Large intestine (tissue), 3 donors: ENCODE measurements around the gene CPOX. TPM values are rescaled to one million over a fixed set of nuclear protein-coding genes. Genes with fewer than 3 reads are reported as not detected.

Experiments used
- DNase-seq, 2 donors: peaks; one replicate each; pipeline versions ENCODE4 v3.0.0 to v3.0.0-alpha.2; 2013
- H3K27ac ChIP-seq: one replicate; pipeline ENCODE4 v1.5.1; 2013; ENCODE audit warnings: low read length
- H3K27me3 ChIP-seq: 2 replicates; pipeline ENCODE4 v1.6.1; 2013; ENCODE audit warnings: low read length; ENCODE audit not compliant: control insufficient read depth, insufficient read depth
- H3K36me3 ChIP-seq: 2 replicates; pipeline ENCODE4 v1.6.1; 2013; ENCODE audit warnings: low read length; ENCODE audit not compliant: control insufficient read depth, insufficient read depth
- H3K4me1 ChIP-seq: one replicate; pipeline ENCODE4 v1.6.1; 2013; ENCODE audit warnings: low read length; ENCODE audit not compliant: control insufficient read depth, insufficient read depth
- H3K4me3 ChIP-seq: one replicate; pipeline ENCODE4 v1.5.1; 2013; ENCODE audit warnings: low read length
- H3K9me3 ChIP-seq: one replicate; pipeline ENCODE4 v1.6.1; 2013; ENCODE audit warnings: mild to moderate bottlenecking, low read depth, low read length, moderate library complexity; ENCODE audit not compliant: control insufficient read depth
- WGBS: methylation state at CpG from one replicate; pipeline ENCODE4 v1.1.5; 2013; ENCODE audit warnings: low lambda C conversion rate; ENCODE audit not compliant: insufficient coverage; 5-methylcytosine and 5-hydroxymethylcytosine counted together
- polyA plus RNA-seq: library from polyadenylated mRNA; unstranded; fragments of 120-200 nt; gene quantifications from one replicate; pipeline ENCODE4 v1.2.1, GENCODE V29; 2013

The CPOX gene
- polyA plus RNA-seq, 1 donor, result 31.7 TPM

DNA sequence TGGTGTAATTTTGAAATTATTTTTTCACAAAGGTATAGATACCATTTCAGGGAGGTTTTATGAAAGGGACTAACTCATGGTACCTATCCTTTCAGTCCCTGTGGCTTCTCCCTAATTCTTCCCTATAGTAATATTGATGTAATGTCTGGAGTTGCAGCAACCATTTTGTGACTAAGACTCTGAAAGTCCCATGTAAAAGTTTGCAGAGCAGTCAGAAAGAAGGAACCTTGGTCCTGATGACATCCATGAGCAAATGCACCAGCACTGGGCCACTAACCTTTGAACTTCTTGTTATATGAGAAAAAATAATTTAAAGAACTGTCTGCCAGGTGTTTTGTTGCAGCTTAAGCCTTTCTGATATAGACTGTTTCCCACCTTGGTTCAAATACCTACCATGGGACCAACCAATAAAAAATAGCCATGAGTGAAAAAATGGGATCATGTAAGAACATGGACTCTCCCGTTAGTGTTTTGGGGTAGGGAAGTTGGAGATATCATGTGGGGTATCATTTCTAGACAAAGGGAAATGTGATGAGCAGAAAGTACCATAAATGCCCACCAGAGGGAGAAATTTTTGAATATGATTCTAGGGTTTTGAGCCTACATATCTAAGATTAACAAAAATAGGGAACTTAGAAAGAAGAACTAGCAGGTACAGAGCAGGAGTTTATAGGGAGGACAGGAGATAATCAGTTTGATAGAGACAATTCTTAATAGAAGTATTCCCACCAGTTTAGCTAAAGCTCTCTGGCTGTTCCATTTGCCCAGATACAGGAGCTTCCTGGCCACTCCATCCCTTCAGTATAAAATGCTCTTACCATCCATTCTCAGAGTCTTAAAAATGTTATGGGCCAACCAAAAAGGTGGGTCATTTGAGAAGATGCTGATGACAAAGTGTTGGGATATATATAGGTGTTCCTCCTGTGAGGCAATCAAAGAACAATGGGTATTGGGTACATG, 3.4 kb upstream of the CPOX start:
- WGBS, result no CpG with 5 or more reads among the region's 1 CpG
- no peak overlapping the region for H3K4me3 ChIP-seq
- H3K36me3 ChIP-seq, result no peaks in the 10 kb centered on the region
- no peak overlapping the region for H3K27ac ChIP-seq
- no peaks in the 10 kb centered on the region for H3K27me3 ChIP-seq
- no peak for DNase-seq
- H3K9me3 ChIP-seq, result no peaks in the 10 kb centered on the region
- H3K4me1 ChIP-seq, result peaks cover 4% of the 10 kb centered on the region

- Histone ChIP-seq H3K4me1 (peaks cover 4% of the 10 kb centered on the region), H3K36me3 (no peaks in the 10 kb centered on the region), H3K4me3 (no peak overlapping the region), H3K9me3 (no peaks in the 10 kb centered on the region), H3K27ac (no peak overlapping the region), H3K27me3 (no peaks in the 10 kb centered on the region)
- DNase-seq, result no peak
These were observed 2.7 kb upstream of the CPOX start for GRCh38 chr3:98596087-98596486.

GRCh38 chr3:98594628-98595324, 1.4 kb upstream of the CPOX start:
- H3K9me3 ChIP-seq, result no peaks in the 10 kb centered on the region
- DNase-seq, result no peak
- H3K27me3 ChIP-seq, result no peaks in the 10 kb centered on the region
- H3K27ac ChIP-seq, result no peak overlapping the region
- WGBS, result 80% methylated on average over 3 of the region's 5 CpGs
- peaks cover 4% of the 10 kb centered on the region for H3K4me1 ChIP-seq
- peaks cover 3% of the 10 kb centered on the region for H3K36me3 ChIP-seq
- H3K4me3 ChIP-seq, result no peak overlapping the region

DNA sequence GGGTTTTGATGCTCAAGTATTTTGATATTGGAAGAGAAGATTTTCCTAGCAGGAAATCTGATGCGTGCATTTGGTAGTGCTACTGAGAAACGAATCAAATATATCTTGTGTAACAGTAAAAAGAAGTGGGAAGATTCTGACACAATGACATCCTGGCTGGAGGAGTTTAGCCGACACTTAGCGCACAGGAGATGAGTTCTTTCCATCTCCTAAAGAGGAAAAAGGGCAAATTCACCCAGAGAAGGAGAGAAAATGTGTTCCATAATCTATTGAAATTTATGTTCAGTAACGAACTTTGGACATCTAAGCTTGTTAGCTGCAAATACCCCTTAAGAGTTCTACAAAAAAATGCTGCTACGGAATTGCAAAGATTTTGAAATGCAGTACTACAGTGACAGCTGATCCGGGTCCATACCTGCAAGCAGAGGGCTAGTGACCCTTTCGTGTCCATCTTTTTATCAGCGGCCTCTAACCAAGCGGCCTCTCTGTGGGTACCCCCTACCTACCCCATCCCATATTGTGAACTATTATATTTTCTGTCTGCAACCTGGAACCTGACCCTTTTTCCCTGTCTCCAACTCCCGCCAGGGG, 971 bp downstream of the CPOX start:
- Histone ChIP-seq H3K36me3 (peaks cover 6% of the 10 kb centered on the region), H3K27me3 (no peaks in the 10 kb centered on the region), H3K4me1 (peaks cover 4% of the 10 kb centered on the region), H3K4me3 (peak overlapping the region; percentile 75), H3K9me3 (no peaks in the 10 kb centered on the region), H3K27ac (peak overlapping the region; percentile 9)
- WGBS, result 20% methylated on average over 7 of the region's 11 CpGs
- no peak for DNase-seq

DNA sequence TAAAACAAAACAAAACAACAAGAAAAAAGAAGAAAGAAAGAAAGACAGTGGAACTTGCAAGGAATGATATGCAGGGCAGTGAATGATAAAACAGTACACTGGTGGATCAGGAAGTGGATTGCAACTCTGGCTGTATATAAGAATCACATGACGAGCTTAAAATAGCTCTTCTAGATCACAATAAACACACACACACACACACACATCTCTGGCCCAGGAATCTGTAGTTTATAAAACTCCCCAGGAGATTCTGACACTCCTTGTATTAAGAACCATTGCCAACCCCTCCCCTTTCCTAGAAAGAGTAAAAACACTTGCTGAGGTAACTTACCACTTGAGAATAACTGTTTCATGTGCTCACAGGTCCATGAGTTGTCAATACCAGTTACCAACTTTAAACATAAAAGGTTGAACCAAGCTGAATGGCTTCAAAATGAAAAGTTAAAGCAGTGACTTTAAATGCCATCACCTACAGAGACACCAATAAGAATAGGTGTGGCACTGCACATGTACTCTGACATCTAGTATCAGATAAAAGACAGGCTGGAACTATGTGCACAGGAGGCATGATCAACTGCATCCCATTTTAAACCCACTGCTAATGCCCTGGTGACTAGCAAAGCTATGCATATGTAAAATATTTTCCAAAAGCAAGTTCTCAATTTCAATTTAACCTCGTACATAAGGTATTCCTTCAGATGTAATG, 3.9 kb downstream of the CPOX start:
- H3K36me3 ChIP-seq, result peaks cover 20% of the 10 kb centered on the region
- no peaks in the 10 kb centered on the region for H3K9me3 ChIP-seq
- H3K27ac ChIP-seq, result no peak overlapping the region
- H3K4me1 ChIP-seq, result peaks cover 4% of the 10 kb centered on the region
- H3K4me3 ChIP-seq, result no peak overlapping the region
- DNase-seq, result no peak
- H3K27me3 ChIP-seq, result no peaks in the 10 kb centered on the region
- WGBS, result no CpG with 5 or more reads among the region's 2 CpGs

- Histone ChIP-seq H3K36me3 (peaks cover 20% of the 10 kb centered on the region), H3K27ac (no peak overlapping the region), H3K4me1 (peaks cover 7% of the 10 kb centered on the region), H3K9me3 (no peaks in the 10 kb centered on the region), H3K4me3 (no peak overlapping the region), H3K27me3 (no peaks in the 10 kb centered on the region)
- no peak for DNase-seq
These were observed 5.3 kb downstream of the CPOX start for GRCh38 chr3:98588065-98588464.

GRCh38 chr3:98587654-98588053, 5.8 kb downstream of the CPOX start:
- H3K4me3 ChIP-seq, result no peak overlapping the region
- H3K9me3 ChIP-seq, result no peaks in the 10 kb centered on the region
- no peaks in the 10 kb centered on the region for H3K27me3 ChIP-seq
- no peak for DNase-seq
- peaks cover 7% of the 10 kb centered on the region for H3K4me1 ChIP-seq
- WGBS, result 80% methylated on average over 1 of the region's 2 CpGs
- no peak overlapping the region for H3K27ac ChIP-seq
- peaks cover 20% of the 10 kb centered on the region for H3K36me3 ChIP-seq

DNA sequence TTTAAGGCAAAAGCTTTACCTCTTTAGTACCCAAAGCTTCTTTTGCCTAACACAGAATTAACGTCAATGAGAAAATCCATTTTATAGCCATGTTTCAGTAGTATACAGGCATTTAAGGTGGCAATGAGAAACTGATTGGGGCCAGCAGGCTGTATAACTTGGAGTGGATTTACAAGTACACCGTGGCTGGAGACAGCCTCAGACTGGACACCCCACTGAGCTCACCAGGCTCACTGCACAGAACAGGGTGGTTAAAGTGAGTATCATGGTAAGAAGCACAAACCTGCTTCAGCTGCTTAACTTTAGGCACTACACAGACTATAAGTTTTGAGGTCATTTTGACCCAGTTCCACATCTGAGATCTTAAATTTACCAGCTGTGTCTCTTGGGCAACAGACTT, 8.9 kb downstream of the CPOX start:
- no peaks in the 10 kb centered on the region for H3K9me3 ChIP-seq
- no peaks in the 10 kb centered on the region for H3K27me3 ChIP-seq
- peaks cover 30% of the 10 kb centered on the region for H3K36me3 ChIP-seq
- no peak overlapping the region for H3K27ac ChIP-seq
- WGBS, result 71% methylated on average over 1 of the region's 2 CpGs
- H3K4me1 ChIP-seq, result peaks cover 3% of the 10 kb centered on the region
- DNase-seq, result no peak
- no peak overlapping the region for H3K4me3 ChIP-seq

GRCh38 chr3:98583766-98584165, 9.6 kb downstream of the CPOX start:
- DNase-seq, result no peak
- Histone ChIP-seq H3K9me3 (no peaks in the 10 kb centered on the region), H3K27ac (no peak overlapping the region), H3K4me3 (no peak overlapping the region), H3K4me1 (peaks cover 3% of the 10 kb centered on the region), H3K36me3 (peaks cover 30% of the 10 kb centered on the region), H3K27me3 (no peaks in the 10 kb centered on the region)
- WGBS, result 73% methylated on average over 4 of the region's 4 CpGs

- no peaks in the 10 kb centered on the region for H3K27me3 ChIP-seq
- WGBS, result no CpG with 5 or more reads among the region's 1 CpG
- H3K4me3 ChIP-seq, result no peak overlapping the region
- no peak for DNase-seq
- H3K4me1 ChIP-seq, result peaks cover 3% of the 10 kb centered on the region
- H3K9me3 ChIP-seq, result no peaks in the 10 kb centered on the region
- H3K27ac ChIP-seq, result no peak overlapping the region
- peaks cover 30% of the 10 kb centered on the region for H3K36me3 ChIP-seq
These were observed 11.4 kb downstream of the CPOX start for GRCh38 chr3:98582042-98582441.
